ENCODE results near the gene CLEC12A. TPM values are rescaled to one million over a fixed set of nuclear protein-coding genes. Genes with fewer than 3 reads are reported as not detected.
"Not testable (repeated sequence)": the region's sequence is repeated elsewhere in the genome, so short reads cannot be mapped to it uniquely, and the experiment has no call there.

CLEC12A gene
- total RNA-seq, 1 donor from 2014 or later = 1.8 TPM

DNA sequence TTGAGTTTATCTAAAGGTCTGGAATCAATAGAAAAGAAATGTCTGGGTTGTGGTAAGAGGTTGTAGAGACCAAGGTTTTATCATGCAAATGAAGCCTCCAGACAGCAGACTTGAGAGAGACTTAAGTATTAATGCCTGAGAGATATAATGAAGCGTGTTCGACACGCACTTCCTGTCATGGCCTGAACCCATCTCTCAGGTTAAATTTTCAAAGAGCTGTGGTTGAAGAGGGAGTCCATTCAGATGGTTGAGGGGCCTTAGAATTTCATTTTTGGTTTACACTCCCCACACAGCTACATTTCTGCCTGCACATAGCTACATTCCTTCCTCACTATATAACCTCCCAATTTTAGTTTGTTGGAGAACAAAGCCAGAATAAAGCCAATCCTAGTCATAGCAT lies 10.1 kb upstream of the CLEC12A start:
- intact Hi-C loops (cut with micrococcal nuclease) = no loop called here

DNA sequence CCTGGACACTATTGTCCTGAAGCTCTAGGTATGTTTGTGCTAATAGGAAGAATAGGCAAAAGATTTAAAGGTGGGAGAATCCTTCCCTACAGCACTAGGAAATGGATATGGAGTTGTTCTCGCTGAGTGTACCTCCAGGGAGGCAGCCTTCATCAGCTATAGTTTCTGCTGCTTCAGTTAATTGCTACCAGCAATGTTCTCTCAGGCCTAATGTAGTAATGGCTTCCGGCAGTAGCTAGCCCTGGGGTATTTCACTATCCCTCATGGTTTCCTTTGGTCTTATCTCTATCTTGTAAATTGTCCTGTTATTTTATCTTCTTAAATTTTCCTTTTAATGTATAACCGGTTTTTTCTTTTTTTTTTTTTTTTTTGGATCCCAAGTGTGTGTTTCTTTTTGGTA lies 9.3 kb upstream of the CLEC12A start:
- intact Hi-C loops (cut with micrococcal nuclease) = no loop called here

DNA sequence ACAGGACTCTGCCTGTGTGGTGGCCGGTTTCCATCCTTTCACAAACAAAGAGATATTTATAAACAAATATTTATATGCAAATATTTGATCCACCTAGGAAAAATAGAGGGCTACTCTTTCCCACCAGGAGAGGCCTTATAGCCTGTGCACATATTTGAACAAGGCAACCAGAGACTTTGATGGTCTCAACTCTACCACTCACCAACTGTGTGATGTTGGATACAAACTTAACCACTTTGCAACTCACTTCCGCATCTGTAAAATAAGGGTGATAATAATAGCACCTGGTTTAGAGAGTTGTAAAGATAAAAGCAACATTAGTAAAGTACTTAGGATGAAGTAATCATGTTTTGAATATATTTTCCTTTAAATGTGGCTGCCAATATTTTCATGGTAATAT lies 1.5 kb upstream of the CLEC12A start:
- intact Hi-C loops (cut with micrococcal nuclease) = no loop called here

DNA sequence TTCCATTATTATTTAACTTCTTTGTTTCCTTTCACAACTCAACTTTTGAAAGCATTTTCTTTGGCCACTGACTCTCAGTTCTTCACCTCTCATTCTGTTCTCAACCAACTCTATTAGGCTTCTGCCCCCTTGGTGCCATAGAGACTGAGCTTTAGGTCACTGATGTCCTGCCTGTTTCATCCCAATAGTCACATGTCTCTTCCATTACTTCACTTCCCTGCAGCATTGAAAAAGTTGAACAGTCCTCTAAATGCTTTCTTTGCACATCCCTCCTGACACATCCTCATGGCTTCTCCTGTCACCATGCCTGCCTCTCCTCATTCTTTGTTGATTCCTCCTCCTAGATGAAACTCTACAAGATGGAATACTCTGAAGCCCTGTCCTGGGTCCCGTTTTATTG lies 2.7 kb downstream of the CLEC12A start:
- intact Hi-C loops (cut with micrococcal nuclease) = no loop called here

DNA sequence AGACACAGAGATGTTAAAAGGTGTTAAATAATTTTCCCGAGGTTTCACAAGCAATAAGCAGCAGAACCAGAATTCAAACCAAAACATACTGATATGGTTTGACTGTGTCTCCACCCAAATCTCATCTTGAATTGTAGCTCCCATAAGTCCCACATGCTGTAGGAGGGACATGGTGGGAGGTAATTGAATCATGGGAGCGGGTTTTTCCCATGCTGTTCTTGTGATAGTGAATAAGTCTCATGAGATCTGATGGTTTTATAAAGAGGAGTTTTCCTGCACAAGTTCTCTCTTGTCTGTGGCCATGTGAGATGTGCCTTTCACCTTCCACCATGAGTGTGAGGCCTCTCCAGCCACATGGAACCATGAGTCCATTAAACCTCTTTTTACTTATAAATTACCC lies 3.5 kb downstream of the CLEC12A start:
- intact Hi-C loops (cut with micrococcal nuclease) = not testable (repeated sequence)

DNA sequence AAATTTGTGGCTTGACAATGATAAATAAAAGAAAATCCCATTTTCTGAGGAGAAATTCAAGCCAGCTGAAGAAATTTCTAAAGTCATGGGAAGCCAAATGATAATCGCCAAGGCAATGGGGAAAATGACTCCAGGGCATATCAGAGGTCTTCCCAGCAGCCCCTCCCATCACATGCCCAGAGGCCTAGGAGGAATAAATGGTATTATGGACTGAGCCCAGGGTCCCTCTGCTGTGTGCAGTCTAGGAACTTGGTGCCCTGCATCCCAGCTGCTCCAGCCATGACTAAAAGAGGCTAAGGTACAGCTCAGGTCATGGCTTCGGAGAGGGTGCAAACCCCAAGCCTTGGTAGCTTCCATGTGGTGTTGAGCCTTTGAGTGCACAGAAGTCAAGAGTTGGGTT lies 4.4 kb downstream of the CLEC12A start:
- intact Hi-C loops (cut with micrococcal nuclease) = no loop called here

DNA sequence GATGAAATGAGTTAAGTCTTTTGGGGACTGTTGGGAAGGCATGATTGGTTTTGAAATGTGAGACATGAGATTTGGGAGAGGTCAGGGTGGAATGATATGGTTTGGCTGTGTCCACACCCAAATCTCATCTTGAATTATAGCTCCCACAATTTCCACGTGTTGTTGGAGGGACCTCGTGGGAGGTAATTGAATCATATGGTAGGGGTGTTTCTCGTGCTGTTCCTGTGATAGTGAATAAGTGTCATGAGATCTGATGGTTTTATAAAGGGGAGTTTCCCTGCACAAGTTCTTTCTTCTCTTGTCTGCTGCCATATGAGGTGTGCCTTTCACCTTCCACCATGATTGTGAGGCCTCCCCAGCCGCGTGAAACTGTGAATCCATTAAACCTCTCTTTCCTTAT lies 5.4 kb downstream of the CLEC12A start:
- intact Hi-C loops (cut with micrococcal nuclease) = not testable (repeated sequence)

DNA sequence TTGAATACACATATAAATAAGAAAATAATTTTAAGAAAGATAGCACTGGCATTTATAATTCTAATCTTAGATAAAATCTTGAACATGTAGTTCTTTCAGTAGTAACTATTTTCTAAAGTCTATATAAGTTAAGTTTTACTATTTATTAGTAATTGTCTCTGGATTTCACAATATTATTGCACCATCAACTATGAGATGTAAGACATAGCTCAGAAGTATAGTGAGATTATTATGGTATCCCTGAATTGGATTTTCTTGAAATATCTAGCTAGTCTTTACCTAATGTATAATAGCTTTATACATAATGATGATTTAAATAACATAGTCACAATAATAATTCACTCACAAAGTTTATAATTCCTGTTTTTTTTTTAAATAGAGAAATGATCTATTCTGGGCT lies 6.7 kb downstream of the CLEC12A start:
- intact Hi-C loops (cut with micrococcal nuclease) = no loop called here

DNA sequence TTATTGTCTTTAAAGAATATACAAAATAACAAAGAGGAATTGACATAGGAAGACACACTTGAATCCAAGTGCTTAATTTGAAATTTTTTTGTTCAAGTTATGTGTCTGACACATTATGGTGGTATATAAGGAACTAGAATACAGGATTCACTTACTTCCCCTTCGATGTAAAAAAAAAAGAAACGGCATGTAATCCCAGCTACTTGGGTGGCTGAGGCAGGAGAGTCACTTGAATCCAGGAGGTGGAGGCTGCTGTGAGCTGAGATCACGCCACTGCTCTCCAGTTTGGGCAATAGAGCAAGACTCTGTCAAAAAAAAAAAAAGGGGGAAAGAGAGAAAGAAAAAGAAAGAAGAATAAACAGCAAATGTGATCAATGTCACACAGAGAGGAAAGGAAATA lies 8.9 kb downstream of the CLEC12A start:
- intact Hi-C loops (cut with micrococcal nuclease) = no loop called here

DNA sequence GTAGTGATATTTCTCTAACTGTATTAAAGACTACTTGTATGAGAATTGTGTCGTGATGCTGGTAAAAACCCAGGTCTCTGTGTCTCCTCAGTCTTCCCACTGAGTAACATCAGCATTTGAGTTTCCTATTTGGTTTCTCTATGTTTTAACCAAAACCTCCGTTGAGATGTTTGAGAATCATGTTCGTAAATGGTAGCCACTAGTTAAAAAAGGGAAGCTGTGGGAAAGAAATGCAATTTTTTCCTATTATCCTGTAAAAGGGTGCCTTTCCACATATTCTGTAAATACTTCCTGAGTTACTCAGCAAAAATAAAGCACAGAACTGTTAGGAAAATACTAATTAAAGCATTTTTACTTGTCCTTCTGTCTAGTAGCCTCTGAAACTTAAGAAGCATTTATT lies 20.7 kb downstream of the CLEC12A start:
- intact Hi-C loops (cut with micrococcal nuclease) = no loop called here

DNA sequence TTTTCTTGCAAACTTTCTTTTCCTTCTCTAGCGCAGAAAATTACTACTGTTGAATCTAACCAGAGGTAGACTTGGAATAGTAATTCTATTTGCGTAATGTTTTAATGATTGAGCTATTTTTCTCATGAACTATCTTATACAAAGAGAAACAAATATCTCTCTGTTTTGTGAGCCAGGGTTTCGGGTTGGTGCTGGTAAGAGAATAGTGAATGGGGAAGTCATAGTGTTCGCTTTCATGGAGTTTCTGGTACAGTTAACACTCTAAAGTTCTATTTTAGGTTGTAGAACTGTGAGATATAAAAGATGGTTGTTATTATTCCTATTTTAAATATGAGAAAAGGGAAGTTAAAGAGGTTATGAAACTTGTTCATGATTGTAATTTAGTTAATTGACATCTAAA lies 21.1 kb downstream of the CLEC12A start:
- intact Hi-C loops (cut with micrococcal nuclease) = no loop called here

DNA sequence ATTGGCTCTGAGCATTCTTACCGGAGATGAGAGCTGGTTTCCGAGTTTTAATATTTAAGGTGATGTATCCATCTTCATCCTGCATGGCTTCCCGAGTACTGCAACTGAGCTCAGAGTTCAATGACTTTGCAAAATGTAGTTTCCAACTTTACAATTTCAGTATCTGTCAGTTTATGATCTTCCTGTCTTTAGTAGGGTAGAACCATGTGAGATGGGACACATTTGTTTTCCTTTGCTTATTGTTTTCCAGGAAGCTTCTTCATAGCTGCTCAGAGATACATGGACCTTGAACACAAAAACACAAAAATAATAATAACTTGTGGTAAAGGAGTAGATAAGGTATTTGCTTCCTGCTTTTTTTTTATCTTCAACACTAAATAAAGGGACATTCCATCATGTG lies 27.8 kb downstream of the CLEC12A start, which contains the start of gene CLEC1B:
Gene CLEC1B (minus strand): TSS at position 106 of the 400 bp plus-strand sequence. CDS start 21 bp downstream, at position 85.
- intact Hi-C loops (cut with micrococcal nuclease) = loop anchor here (2.0 kb wide), 1 partner anchor 40 kb away; no protein-coding TSS in a partner anchor

DNA sequence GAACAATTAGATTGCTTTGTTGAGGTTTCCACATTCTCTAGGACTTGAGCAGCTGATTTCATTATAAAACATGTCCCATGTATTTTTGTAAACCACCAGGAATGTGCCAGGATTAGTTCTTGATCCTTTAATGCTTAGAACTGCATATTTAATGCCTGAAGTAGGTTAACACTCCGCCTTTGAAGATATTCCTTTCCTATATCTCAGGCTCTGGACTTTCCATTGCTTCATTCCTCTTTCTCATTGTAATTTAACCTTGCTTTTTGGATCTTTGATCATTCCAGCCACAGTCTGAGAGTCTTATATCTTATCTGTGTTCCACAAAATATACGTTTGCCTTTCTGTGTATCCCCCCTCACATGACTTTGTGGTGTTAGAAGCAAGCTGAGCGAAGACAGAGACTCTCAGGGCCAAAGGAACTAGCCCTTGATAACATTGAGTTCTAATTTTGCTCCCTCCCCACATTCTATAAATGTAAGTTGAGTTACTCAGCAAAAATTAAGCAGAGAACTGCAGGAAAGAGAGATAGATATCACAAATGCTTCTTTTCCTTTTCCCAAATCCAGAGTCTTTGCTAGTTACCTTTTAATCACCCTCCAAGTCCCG lies 30.1 kb downstream of the CLEC12A start:
- intact Hi-C loops (cut with micrococcal nuclease) = no loop called here

DNA sequence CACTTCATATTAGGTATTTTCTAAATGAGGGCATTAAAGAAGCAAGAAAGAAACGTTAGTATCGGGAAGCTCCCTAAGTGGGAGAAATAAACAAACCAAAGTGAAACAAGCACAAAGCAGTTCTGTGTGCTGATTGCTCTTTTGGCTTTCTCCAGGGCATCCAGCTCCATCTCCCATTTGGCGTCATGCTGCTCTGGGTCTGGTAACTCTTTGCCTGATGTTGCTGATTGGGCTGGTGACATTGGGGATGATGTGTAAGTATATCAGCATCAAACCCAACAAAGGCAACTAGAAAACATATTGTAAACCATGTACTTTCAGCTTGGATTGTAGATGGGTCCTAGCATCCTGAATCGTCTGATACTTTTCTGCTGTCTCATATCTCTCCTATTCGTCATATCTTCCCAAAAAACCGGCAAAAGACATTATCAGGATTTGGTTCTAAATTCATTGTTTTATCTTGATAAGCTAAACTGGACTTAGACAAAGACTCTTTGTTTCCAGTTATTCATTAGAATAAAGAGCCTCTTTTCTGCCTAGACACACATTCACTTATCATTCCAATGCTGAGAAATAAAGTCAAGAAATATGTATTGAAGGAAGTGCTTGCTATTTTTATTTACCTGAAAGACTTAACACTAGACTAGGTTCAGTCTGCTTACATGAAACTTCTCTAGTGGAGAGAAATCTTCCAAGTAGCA lies 41.6 kb downstream of the CLEC12A start:
- intact Hi-C loops (cut with micrococcal nuclease) = no loop called here

DNA sequence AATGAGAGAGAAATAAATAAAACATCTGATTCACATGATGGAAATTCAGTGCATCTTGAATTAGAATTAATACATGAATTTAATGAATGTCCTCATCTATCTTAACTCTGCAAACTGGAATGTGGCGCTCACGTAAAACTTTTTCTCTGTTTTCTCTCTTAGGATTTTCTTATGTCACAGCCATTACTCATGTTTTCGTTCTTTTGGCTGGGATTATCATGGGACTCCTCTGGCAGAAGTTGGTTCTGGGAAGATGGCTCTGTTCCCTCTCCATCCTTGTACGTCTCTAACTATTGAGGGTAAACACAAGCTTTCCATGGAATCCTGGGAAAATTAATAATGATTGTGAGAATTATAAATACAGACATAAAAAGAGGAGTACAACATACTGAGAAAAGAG lies 44.2 kb downstream of the CLEC12A start:
- intact Hi-C loops (cut with micrococcal nuclease) = no loop called here

DNA sequence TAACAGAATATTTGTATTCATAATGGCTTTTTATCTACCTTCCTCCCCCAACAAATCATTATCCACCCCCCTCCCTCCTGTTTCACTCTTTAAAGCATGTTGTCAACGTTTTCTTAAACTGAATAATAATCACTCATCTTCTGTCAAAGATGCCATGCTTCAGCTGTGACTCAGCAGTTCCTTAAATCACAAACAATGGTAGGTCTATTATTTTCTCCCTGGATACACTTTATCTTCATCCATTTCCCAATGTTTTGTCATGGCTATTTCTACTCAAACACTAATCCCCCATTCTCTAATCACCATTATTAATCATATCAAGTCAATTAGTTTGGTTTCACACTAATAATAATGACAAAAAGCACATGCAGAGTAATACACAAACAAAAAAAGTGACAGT lies 45.7 kb downstream of the CLEC12A start:
- intact Hi-C loops (cut with micrococcal nuclease) = no loop called here

DNA sequence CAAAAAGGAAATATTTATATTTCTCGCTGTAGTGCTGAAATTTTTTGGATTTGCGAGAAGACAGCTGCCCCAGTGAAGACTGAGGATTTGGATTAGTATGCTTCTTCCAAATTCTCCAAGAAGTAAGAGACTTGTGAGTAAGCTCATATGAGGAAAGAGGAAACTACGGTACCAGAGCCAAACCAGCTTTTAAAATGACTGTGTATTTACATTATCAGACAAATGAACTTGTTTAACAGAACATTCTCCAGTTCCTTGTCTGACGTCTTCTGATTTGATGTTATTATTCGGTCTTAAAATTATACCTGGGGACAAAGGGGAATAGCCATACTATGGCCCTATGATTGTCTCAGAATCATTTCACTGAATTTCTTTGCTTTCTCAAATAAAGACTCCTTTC lies 47.2 kb downstream of the CLEC12A start:
- intact Hi-C loops (cut with micrococcal nuclease) = no loop called here

DNA sequence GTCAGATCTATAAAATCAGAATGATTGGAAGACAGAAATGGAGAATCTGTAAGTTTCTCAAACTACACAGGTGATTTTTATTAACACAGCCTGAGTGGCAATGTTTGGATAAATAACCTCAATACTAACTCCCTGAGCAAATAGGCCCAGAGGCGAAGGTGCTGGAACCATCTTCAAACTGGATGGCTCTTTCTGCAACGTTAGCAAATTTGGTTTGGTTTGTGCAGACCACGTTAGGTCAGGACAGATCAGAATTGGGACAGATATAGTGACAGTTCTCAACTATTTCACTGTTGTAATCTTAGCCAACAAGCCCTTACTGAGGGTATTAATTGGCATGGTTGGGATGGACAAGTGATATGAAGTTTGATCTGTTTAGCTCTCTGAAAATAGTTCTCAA lies 50.1 kb downstream of the CLEC12A start:
- intact Hi-C loops (cut with micrococcal nuclease) = no loop called here

DNA sequence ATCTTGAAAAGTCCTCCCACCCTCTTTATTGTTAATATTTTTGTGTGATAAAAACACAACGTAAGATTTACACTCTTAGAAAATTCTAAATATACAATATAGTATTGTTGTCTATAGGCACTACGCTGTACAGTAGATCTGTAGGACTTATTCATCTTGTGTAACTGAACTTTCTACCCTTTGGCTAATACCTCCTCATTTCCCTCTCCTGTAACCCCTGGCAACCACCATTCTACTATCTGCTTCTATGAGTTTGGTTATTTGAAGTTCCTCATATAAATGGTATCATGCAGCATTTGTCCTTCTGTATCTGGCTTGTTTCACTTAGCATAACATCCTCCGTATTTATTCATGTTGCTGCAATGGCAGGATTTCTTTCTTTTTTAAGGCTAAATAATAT lies 54.0 kb downstream of the CLEC12A start:
- intact Hi-C loops (cut with micrococcal nuclease) = no loop called here

DNA sequence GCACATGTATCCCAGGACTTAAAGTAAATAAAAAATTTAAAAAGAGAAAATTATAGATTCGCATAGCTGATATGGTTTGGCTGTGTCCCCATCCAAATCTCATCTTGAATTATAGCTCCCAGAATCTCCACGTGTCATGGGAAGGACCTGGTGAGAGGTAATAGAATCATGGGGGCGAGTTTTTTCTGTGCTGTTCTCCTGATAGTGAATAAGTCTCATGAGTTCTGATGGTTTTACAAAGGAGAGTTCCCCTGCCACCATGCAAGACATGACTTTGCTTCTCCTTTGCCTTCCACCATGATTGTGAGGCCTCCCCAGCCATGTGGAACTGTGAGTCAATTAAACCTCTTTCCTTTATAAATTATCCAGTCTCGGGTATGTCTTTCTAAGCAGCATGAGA lies 55.5 kb downstream of the CLEC12A start:
- intact Hi-C loops (cut with micrococcal nuclease) = not testable (repeated sequence)

DNA sequence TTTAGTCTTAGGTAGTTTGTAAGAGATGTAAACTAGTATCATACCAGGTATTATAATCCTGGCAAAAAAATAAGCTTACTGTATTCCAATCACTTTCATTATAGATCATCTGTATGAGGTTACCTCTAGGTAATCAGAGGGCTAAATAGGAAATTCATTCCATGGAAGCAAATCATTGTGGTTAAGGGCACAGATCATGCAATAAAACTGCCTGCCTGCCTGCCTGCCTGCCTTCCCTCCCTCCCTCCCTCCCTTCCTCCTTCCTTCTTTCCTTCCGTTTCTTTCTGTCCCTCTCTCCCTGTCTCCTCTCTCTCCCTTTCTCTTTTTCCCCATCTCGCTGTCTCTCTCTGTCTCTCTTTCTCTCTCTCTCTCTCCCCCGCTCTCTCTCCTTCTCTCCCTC lies 56.1 kb downstream of the CLEC12A start:
- intact Hi-C loops (cut with micrococcal nuclease) = no loop called here

DNA sequence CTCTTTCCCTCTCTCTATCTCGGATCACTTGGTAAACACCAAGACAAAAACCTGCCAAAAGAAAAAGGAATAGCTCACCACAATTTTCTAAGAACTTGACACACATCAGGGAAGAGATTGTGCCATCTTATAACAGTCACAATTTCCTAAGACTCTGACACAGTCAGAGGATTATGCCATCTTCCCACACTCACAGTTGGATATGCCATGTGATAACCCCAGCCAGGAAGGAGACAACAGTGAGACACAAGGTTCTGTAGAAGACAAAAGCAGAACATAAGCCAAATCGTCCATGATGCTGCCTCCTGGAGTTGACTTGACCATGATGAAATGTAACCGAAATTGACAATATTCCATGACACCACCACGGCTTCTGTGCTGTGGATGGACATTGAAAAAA lies 56.5 kb downstream of the CLEC12A start:
- intact Hi-C loops (cut with micrococcal nuclease) = no loop called here

DNA sequence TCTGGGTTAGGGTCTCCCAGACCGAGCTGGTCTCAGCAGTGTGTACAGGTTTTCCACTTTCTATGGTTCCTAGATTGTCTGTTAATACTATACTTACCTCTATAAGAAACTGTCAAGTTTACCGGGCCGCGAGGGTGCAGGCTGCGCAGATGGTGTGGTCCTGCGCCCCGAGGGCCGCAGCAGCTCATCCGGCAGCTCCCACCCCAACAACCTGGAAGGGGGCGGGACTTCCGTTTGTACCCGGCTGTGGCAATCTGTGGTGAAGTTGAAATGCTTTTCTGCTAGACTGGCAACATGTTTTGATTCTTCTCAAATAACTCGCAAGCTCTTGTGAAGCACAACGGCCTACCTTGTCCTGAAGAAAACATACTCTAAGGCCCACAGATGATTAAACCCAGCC lies 59.2 kb downstream of the CLEC12A start, which contains the start of gene CLEC9A:
Gene CLEC9A (plus strand): TSS at position 237 of the 400 bp plus-strand sequence. CDS start 22,006 bp downstream, outside the sequence.
- intact Hi-C loops (cut with micrococcal nuclease) = no loop called here

Data from T-helper 2 cell treated with Interferon-gamma antibody and Interleukin-4, amounts not matched to agents 100 ng/mL and 5 ng/mL, for 36 hours (primary cell).